SK-N-SH treated with all-trans-retinoic acid at 6 μM for 48 hours (cell line): ENCODE data around the gene MYO5B.

Experiments
- ATAC-seq: fragments of 200-7000 bp; cut with Tn5 transposase; 3 replicates; pipeline ENCODE4 v1.9.1; 2020; ENCODE audit warnings: mild to moderate bottlenecking, moderate library complexity
- ARNTL ChIP-seq: fragments of 450-650 bp; formaldehyde crosslinking; IDR thresholded peaks from 2 replicates; pipeline ENCODE4 v1.5.0; 2020; ENCODE audit warnings: low read depth, mild to moderate bottlenecking, moderate library complexity, borderline replicate concordance
- BACH2 ChIP-seq: fragments of 250-450 bp; sonication (Bioruptor Pico); IDR thresholded peaks from 2 replicates; pipeline ENCODE4 v1.9.0; 2021; ENCODE audit warnings: mild to moderate bottlenecking, borderline replicate concordance
- CSDC2 ChIP-seq: fragments of 250-450 bp; sonication (Bioruptor Pico); IDR thresholded peaks from 2 replicates; pipeline ENCODE4 v1.5.0; 2020; ENCODE audit warnings: mild to moderate bottlenecking, moderate library complexity
- ESRRG ChIP-seq: fragments of 250-450 bp; sonication (Bioruptor Pico); IDR thresholded peaks from 2 replicates; pipeline ENCODE4 v1.6.1; 2021; ENCODE audit warnings: mild to moderate bottlenecking
- GLIS3 ChIP-seq: fragments of 250-450 bp; sonication (Bioruptor Pico); IDR thresholded peaks from 2 replicates; pipeline ENCODE4 v1.5.0; 2020; ENCODE audit warnings: mild to moderate bottlenecking, moderate library complexity
- ISL1 ChIP-seq: fragments of 250-450 bp; sonication (Bioruptor Pico); IDR thresholded peaks from 2 replicates; pipeline ENCODE4 v2.1.2; 2022; ENCODE audit warnings: mild to moderate bottlenecking, moderate library complexity
- OSR1 ChIP-seq: fragments of 250-450 bp; sonication (Bioruptor Pico); IDR thresholded peaks from 2 replicates; pipeline ENCODE4 v1.8.0; 2022; ENCODE audit warnings: moderate library complexity, mild to moderate bottlenecking, inconsistent platforms
- PPARA ChIP-seq: fragments of 250-450 bp; sonication (Bioruptor Pico); IDR thresholded peaks from 2 replicates; pipeline ENCODE4 v1.5.0; 2020; ENCODE audit warnings: mild to moderate bottlenecking, borderline replicate concordance
- TCF4 ChIP-seq: fragments of 250-450 bp; sonication (Bioruptor Pico); IDR thresholded peaks from 2 replicates; pipeline ENCODE4 v1.8.0; 2021; ENCODE audit warnings: mild to moderate bottlenecking, moderate library complexity, borderline replicate concordance
- TOX ChIP-seq: fragments of 250-450 bp; sonication (Bioruptor Pico); IDR thresholded peaks from 2 replicates; pipeline ENCODE4 v1.8.0; 2021; ENCODE audit warnings: mild to moderate bottlenecking, moderate library complexity, borderline replicate concordance
- ZFP3 ChIP-seq: fragments of 250-450 bp; sonication (Bioruptor Pico); IDR thresholded peaks from 2 replicates; pipeline ENCODE4 v1.5.0; 2020; ENCODE audit warnings: mild to moderate bottlenecking, moderate library complexity
- ZFP30 ChIP-seq: fragments of 450-650 bp; formaldehyde crosslinking; IDR thresholded peaks from 2 replicates; pipeline ENCODE4 v1.5.0; 2022; ENCODE audit warnings: mild to moderate bottlenecking, moderate library complexity
- ZNF565 ChIP-seq: fragments of 450-650 bp; formaldehyde crosslinking; conservative IDR thresholded peaks from 2 replicates; pipeline ENCODE4 v1.5.0; 2020; ENCODE audit warnings: low read depth, mild to moderate bottlenecking, moderate library complexity
- ZNF70 ChIP-seq: fragments of 450-650 bp; formaldehyde crosslinking; IDR thresholded peaks from 2 replicates; pipeline ENCODE4 v1.5.0; 2020; ENCODE audit warnings: mild to moderate bottlenecking, moderate library complexity
- ZNF8 ChIP-seq: fragments of 450-650 bp; formaldehyde crosslinking; IDR thresholded peaks from 2 replicates; pipeline ENCODE4 v1.5.0; 2020; ENCODE audit warnings: mild to moderate bottlenecking, moderate library complexity
- TF ChIP-seq, protein P1 (sequence below): fragments of 250-450 bp; sonication (Bioruptor Pico); IDR thresholded peaks from 2 replicates; pipeline ENCODE4 v1.8.0; 2020; ENCODE audit warnings: mild to moderate bottlenecking, moderate library complexity, borderline replicate concordance
- TF ChIP-seq, protein P2 (sequence below): fragments of 250-450 bp; sonication (Bioruptor Pico); IDR thresholded peaks from 2 replicates; pipeline ENCODE4 v1.8.0; 2021; ENCODE audit warnings: low read depth, mild to moderate bottlenecking, moderate library complexity, borderline replicate concordance
- TF ChIP-seq, protein P3 (sequence below): fragments of 250-450 bp; sonication (Bioruptor Pico); IDR thresholded peaks from 2 replicates; pipeline ENCODE4 v1.5.1; 2021; ENCODE audit warnings: mild to moderate bottlenecking, moderate library complexity

MYO5B gene

DNA sequence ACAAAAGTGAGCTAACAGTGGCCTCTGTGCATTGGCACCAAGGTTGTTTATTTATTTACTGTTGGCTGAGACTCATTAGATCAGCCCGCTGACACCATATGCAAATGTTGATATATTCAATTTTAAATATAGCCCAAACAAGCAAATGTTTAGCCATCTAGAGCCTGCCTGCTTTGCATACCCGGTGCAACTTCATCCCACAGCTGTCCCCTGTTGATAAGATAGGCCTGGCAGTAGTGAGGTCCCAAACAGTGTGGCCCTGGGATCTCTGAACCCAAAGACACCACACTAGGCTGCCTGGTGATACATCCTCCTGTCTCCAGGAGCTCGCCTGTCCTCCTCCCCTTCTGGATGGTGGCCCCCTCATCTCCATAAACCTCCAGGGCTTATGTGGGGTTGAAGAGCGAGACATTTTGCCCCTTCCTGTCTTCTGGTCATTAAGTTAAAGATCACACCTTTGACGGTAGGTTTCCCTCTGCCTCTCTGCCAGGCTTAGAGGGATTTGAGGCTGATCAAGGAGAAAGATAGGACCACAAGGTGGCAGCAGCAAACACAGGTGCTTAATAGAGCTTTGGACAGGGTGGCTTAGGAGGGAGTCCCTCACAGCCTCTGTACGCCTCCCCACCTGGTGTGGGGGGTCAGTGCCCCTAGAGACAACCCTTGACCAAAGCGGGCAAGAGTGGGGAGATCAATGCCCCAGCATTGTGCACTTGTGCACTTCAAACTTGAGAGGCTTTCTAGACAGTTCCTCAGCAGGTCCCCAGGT lies 23.7 kb upstream of the MYO5B start:
- ATAC-seq = peak; percentile 54; the same call in 2 of the 3 replicates
- TF ChIP-seq ZFP30 (CRISPR knock-in tag) = no peak
- no peak for TF ChIP-seq ZFP3 (CRISPR knock-in tag)
- TF ChIP-seq TCF4 (CRISPR knock-in tag) = no peak
- no peak for TF ChIP-seq BACH2
- TF ChIP-seq OSR1 (CRISPR knock-in tag) = no peak
- no peak for TF ChIP-seq ARNTL (CRISPR knock-in tag)
- no peak for TF ChIP-seq GLIS3
- TF ChIP-seq TOX (CRISPR knock-in tag) = no peak
- no peak for TF ChIP-seq CSDC2 (CRISPR knock-in tag)
- TF ChIP-seq ESRRG = no peak
- no peak for TF ChIP-seq ZNF70
- no peak for TF ChIP-seq ZNF565 (CRISPR knock-in tag)
- TF ChIP-seq, protein P1, sequence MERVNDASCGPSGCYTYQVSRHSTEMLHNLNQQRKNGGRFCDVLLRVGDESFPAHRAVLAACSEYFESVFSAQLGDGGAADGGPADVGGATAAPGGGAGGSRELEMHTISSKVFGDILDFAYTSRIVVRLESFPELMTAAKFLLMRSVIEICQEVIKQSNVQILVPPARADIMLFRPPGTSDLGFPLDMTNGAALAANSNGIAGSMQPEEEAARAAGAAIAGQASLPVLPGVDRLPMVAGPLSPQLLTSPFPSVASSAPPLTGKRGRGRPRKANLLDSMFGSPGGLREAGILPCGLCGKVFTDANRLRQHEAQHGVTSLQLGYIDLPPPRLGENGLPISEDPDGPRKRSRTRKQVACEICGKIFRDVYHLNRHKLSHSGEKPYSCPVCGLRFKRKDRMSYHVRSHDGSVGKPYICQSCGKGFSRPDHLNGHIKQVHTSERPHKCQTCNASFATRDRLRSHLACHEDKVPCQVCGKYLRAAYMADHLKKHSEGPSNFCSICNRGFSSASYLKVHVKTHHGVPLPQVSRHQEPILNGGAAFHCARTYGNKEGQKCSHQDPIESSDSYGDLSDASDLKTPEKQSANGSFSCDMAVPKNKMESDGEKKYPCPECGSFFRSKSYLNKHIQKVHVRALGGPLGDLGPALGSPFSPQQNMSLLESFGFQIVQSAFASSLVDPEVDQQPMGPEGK = no peak
- no peak for TF ChIP-seq PPARA (CRISPR knock-in tag)
- TF ChIP-seq, protein P2, sequence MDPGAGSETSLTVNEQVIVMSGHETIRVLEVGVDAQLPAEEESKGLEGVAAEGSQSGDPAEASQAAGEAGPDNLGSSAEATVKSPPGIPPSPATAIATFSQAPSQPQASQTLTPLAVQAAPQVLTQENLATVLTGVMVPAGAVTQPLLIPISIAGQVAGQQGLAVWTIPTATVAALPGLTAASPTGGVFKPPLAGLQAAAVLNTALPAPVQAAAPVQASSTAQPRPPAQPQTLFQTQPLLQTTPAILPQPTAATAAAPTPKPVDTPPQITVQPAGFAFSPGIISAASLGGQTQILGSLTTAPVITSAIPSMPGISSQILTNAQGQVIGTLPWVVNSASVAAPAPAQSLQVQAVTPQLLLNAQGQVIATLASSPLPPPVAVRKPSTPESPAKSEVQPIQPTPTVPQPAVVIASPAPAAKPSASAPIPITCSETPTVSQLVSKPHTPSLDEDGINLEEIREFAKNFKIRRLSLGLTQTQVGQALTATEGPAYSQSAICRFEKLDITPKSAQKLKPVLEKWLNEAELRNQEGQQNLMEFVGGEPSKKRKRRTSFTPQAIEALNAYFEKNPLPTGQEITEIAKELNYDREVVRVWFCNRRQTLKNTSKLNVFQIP (CRISPR knock-in tag) = no peak

DNA sequence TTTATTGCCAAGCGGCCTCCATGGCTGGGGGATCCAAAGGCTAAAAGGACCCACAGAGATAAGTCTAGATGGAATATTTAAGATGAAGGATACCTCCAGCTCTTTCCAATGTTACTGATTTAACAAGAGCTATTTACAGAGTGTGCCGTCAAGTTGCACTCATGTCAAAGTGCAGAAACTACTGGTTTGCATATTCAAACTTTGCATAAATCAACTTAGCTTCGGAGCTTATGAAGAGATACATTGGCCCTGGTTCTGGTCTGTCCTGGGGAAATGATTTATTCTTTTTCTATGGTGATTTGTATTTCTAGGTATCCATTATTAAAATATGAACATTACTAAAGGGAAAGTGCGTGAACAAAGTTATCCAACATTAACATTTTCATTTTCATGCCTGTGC lies 14.4 kb upstream of the MYO5B start:
- ATAC-seq = no peak

DNA sequence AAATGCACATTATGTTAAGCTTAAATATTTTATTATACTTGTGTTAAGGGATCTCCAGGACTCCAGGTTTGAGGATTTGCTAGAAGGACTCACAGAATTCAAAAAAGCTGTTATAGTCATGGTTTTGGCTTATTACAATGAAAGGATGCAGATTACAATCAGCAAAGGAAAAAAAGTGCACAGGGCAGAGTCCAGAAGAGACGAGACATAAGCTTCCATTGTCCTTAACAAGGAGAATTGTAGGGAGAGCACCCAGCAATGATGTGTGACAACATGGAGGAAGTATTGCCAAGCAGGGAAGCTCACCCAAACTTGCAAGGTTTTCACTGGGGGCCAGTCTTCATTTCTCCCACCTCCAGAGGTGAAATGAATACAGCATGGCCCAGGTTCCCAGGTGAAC lies 12.8 kb upstream of the MYO5B start:
- no peak for ATAC-seq
- no peak for TF ChIP-seq OSR1 (CRISPR knock-in tag)
- no peak for TF ChIP-seq TCF4 (CRISPR knock-in tag)
- TF ChIP-seq, all 23 proteins: peak for 0

More for the DNA sequence above, 14.4 kb upstream of the MYO5B start:
- TF ChIP-seq ZFP30 (CRISPR knock-in tag) (no peak), ARNTL (CRISPR knock-in tag) (no peak), ZFP3 (CRISPR knock-in tag) (no peak), ISL1 (CRISPR knock-in tag) (no peak)
- TF ChIP-seq, protein P1 = no peak

DNA sequence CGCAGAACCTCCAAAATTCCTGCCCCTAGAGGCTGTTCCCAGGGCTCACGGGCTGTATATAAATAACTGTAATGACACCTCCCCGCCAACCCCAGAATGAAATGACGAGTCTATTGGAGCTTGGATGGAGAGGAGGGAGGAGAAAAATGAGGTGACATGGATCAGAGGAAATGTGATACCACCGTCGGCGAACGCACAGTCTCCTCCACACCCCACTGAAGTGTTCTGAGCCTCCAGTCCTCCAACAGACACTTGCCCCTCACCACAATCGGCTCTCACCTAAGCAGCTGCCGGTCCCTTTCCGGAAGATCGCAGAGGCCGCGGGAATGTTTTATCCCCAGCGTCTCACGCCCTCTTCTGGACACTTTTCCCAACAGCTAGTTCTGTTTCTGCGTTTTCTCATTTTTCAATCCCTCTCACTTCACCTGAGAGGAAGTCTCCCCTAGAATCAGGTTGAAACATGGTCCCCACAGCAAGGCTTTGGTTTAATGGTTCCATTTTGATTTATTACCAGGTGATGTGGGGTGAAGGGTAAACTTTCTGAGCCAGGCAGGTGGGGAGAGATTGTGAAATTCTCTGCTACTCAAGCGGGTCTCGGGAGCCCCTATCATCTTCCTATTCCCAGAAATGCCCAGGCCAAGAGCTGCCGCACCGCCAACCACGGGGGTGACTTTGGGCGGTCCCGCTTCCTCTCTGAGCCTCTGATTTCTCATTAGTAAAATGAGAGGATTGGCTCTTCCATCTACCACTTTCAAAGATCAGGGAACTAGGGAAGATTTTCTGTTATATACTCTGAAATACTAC lies 9.1 kb upstream of the MYO5B start:
- peak; percentile 74 for ATAC-seq
- TF ChIP-seq ISL1 (CRISPR knock-in tag) = no peak
- no peak for TF ChIP-seq ZNF8
- TF ChIP-seq TOX (CRISPR knock-in tag) = no peak
- no peak for TF ChIP-seq ZFP3 (CRISPR knock-in tag)
- TF ChIP-seq, protein P3, sequence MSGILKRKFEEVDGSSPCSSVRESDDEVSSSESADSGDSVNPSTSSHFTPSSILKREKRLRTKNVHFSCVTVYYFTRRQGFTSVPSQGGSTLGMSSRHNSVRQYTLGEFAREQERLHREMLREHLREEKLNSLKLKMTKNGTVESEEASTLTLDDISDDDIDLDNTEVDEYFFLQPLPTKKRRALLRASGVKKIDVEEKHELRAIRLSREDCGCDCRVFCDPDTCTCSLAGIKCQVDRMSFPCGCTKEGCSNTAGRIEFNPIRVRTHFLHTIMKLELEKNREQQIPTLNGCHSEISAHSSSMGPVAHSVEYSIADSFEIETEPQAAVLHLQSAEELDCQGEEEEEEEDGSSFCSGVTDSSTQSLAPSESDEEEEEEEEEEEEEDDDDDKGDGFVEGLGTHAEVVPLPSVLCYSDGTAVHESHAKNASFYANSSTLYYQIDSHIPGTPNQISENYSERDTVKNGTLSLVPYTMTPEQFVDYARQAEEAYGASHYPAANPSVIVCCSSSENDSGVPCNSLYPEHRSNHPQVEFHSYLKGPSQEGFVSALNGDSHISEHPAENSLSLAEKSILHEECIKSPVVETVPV (CRISPR knock-in tag) = no peak
- TF ChIP-seq TCF4 (CRISPR knock-in tag) = no peak
